Astrocyte of the cerebellum (primary cell): ENCODE data around the gene BACH2.

Experiments used
- DNase-seq: peaks from one replicate; pipeline ENCODE4 v3.0.0-alpha.2; 2011; ENCODE audit warnings: low read depth
- H3K4me3 ChIP-seq: 2 replicates; pipeline ENCODE4 v1.5.1; 2011; ENCODE audit warnings: mild to moderate bottlenecking, low read depth, low read length, moderate library complexity
- CTCF ChIP-seq: IDR thresholded peaks from 2 replicates; pipeline ENCODE4 v1.5.1; 2012; ENCODE audit warnings: low read length, low read depth, moderate library complexity, mild to moderate bottlenecking; ENCODE audit errors: missing control alignments
- in situ Hi-C: cut with HindIII; loops from 2 replicates; pipeline ENCODE4 v1.10.0; 2017; ENCODE audit warnings: low sequenced_read_pairs

Gene BACH2

GRCh38 chr6:89936177-89936576 lies 360.5 kb downstream of the BACH2 start:
- H3K4me3 ChIP-seq, result no peak overlapping the region
- TF ChIP-seq CTCF, result no peak
- no peak for DNase-seq
- in situ Hi-C loops, result no loop called here

- no peak for TF ChIP-seq CTCF
- DNase-seq, result no peak
- H3K4me3 ChIP-seq, result no peak overlapping the region
- in situ Hi-C loops, result no loop called here
These were observed 361.8 kb downstream of the BACH2 start for GRCh38 chr6:89934685-89935366.

- no peak for TF ChIP-seq CTCF
- in situ Hi-C loops, result no loop called here
- H3K4me3 ChIP-seq, result no peak overlapping the region
- DNase-seq, result no peak
These were observed 364.3 kb downstream of the BACH2 start for GRCh38 chr6:89932245-89932802.

- in situ Hi-C loops, result no loop called here
These were observed 365.9 kb downstream of the BACH2 start for GRCh38 chr6:89930789-89931188.

GRCh38 chr6:89928604-89929003 lies 368.0 kb downstream of the BACH2 start:
- no peak for DNase-seq
- no peak overlapping the region for H3K4me3 ChIP-seq
- TF ChIP-seq CTCF, result no peak
- in situ Hi-C loops, result no loop called here

More at GRCh38 chr6:89930789-89931188, 365.9 kb downstream of the BACH2 start:
- no peak overlapping the region for H3K4me3 ChIP-seq
- DNase-seq, result no peak
- TF ChIP-seq CTCF, result no peak

- in situ Hi-C loops, result no loop called here
- TF ChIP-seq CTCF, result no peak
- no peak overlapping the region for H3K4me3 ChIP-seq
- no peak for DNase-seq
These were observed 368.7 kb downstream of the BACH2 start for GRCh38 chr6:89927791-89928550.
